HepG2 (cell line): ENCODE results near the gene ABTB2. TPM values are rescaled to one million over a fixed set of nuclear protein-coding genes. Genes with fewer than 3 reads are reported as not detected.

Source experiments
- CHD2 ChIP-seq: IDR thresholded peaks from 2 replicates; pipeline ENCODE4 v1.6.1; 2011; ENCODE audit warnings: low read depth, low read length, improper control_type of control experiment
- CSRNP1 ChIP-seq: sonication (generic); formaldehyde crosslinking; IDR thresholded peaks from 2 replicates; pipeline ENCODE4 v1.8.1; 2023; ENCODE audit warnings: mild to moderate bottlenecking, missing genetic modification reagents
- GZF1 ChIP-seq: sonication (generic); formaldehyde crosslinking; IDR thresholded peaks from 2 replicates; pipeline ENCODE4 v1.5.1; 2020; ENCODE audit warnings: mild to moderate bottlenecking, missing genetic modification reagents
- KMT2B ChIP-seq: IDR thresholded peaks from 2 replicates; pipeline ENCODE4 v1.6.1; 2016; ENCODE audit warnings: missing genetic modification reagents, missing compliant biosample characterization
- NR0B2 ChIP-seq: sonication (generic); formaldehyde crosslinking; IDR thresholded peaks from 2 replicates; pipeline ENCODE4 v1.4.0; 2020; ENCODE audit warnings: mild to moderate bottlenecking, missing genetic modification reagents
- SNAPC4 ChIP-seq: sonication (generic); formaldehyde crosslinking; IDR thresholded peaks from 2 replicates; pipeline ENCODE4 v1.4.0; 2020; ENCODE audit warnings: mild to moderate bottlenecking, missing genetic modification reagents
- STAT5B ChIP-seq: sonication (generic); formaldehyde crosslinking; IDR thresholded peaks from 2 replicates; pipeline ENCODE4 v1.4.0; 2020; ENCODE audit warnings: missing genetic modification reagents
- TFDP2 ChIP-seq: sonication (generic); formaldehyde crosslinking; IDR thresholded peaks from 2 replicates; pipeline ENCODE4 v1.4.0; 2020; ENCODE audit warnings: missing genetic modification reagents
- YEATS4 ChIP-seq: sonication (generic); formaldehyde crosslinking; IDR thresholded peaks from 2 replicates; pipeline ENCODE4 v1.4.0; 2020; ENCODE audit warnings: missing genetic modification reagents, borderline replicate concordance
- YY1 ChIP-seq: IDR thresholded peaks from 2 replicates; pipeline ENCODE4 v1.6.1; 2011; ENCODE audit warnings: low read length, low read depth, moderate library complexity, mild to moderate bottlenecking; ENCODE audit not compliant: insufficient read depth, insufficient replicate concordance
- ZHX1 ChIP-seq: sonication (generic); formaldehyde crosslinking; IDR thresholded peaks from 2 replicates; pipeline ENCODE4 v1.8.1; 2022; ENCODE audit warnings: low read depth, mild to moderate bottlenecking, missing genetic modification reagents
- ZNF20 ChIP-seq: sonication (generic); formaldehyde crosslinking; IDR thresholded peaks from 2 replicates; pipeline ENCODE4 v1.4.0; 2020; ENCODE audit warnings: mild to moderate bottlenecking, moderate library complexity, missing genetic modification reagents
- ZNF350 ChIP-seq: sonication (generic); formaldehyde crosslinking; IDR thresholded peaks from 2 replicates; pipeline ENCODE4 v1.4.0; 2020; ENCODE audit warnings: mild to moderate bottlenecking, low read depth, missing genetic modification reagents, borderline replicate concordance
- ZNF772 ChIP-seq: sonication (generic); formaldehyde crosslinking; IDR thresholded peaks from 2 replicates; pipeline ENCODE4 v1.5.0; 2020; ENCODE audit warnings: mild to moderate bottlenecking, missing genetic modification reagents
- ZNF788 ChIP-seq: sonication (generic); formaldehyde crosslinking; IDR thresholded peaks from 2 replicates; pipeline ENCODE4 v1.5.0; 2020; ENCODE audit warnings: mild to moderate bottlenecking, missing genetic modification reagents, borderline replicate concordance
- polyA plus RNA-seq, 8 experiments: library from polyadenylated mRNA; depleted of rRNA in 3 of 8; stranded (reverse) in 7 of 8; unstranded in 1 of 8; fragments of >200 nt; fragmentation: Illumina TruSeq in 4 of 8; extraction: Trizol in 4 of 8; gene quantifications; 2 replicates each; pipeline versions ENCODE4 v1.2.1 to v1.2.3, GENCODE V29; 2011 to 2016; ENCODE audit warnings: low read depth in 4 of 8, missing spikeins in 1 of 8, mixed read lengths in 1 of 8; ENCODE audit not compliant: insufficient read depth in 1 of 8
- total RNA-seq, 5 experiments: library from RNA; depleted of rRNA; stranded (reverse); fragments of >200 nt; fragmentation: Illumina TruSeq; extraction: Trizol; gene quantifications; 2 replicates each; pipeline ENCODE4 v1.2.3, GENCODE V29; 2016; ENCODE audit warnings: low read depth in 1 of 5

ABTB2 gene
- total and polyA plus RNA-seq, 2 of the 13 experiments (the other 11 are each of a cell fraction or from before 2014, with no cell fraction given), result 5.1 to 15.4 TPM

GRCh38 chr11:34174412-34175041 is 183.3 kb downstream of the ABTB2 start (continued):
- TF ChIP-seq KMT2B (CRISPR knock-in tag) (0 out of 2 replicates have a peak, but pooled peaks have one; percentile 32), CSRNP1 (peak; percentile 53; the same call in 1 of the 2 replicates), TFDP2 (CRISPR knock-in tag) (peak; percentile 67), ZHX1 (CRISPR knock-in tag) (no peak), SNAPC4 (CRISPR knock-in tag) (0 out of 2 replicates have a peak, but pooled peaks have one; percentile 31), STAT5B (no peak), ZNF350 (CRISPR knock-in tag) (peak; percentile 69), CHD2 (peak; percentile 31; the same call in 1 of the 2 replicates), YEATS4 (CRISPR knock-in tag) (peak; percentile 42; the same call in 1 of the 2 replicates), ZNF20 (CRISPR knock-in tag) (no peak), ZNF772 (peak; percentile 37; the same call in 1 of the 2 replicates), YY1 (peak; percentile 73), ZNF788 (CRISPR knock-in tag) (no peak; the same call in 1 of the 2 replicates), NR0B2 (0 out of 2 replicates have a peak, but pooled peaks have one; percentile 45), GZF1 (no peak)
